T-helper 17 cell (primary cell): Measurements from ENCODE around the gene GPHA2. TPM values are rescaled to one million over a fixed set of nuclear protein-coding genes. Genes with fewer than 3 reads are reported as not detected.

ENCODE experiments used
- ATAC-seq: fragments of 150-1000 bp; cut with Tn5 transposase; 2 replicates; pipeline ENCODE4 v1.10.0; 2021; ENCODE audit warnings: mild to moderate bottlenecking, moderate library complexity
- DNase-seq, 3 donors: peaks; one replicate each; pipeline versions ENCODE4 v3.0.0 to v3.0.0-alpha.2; 2020 to 2021
- H3K9me3 ChIP-seq: one replicate; pipeline ENCODE4 v1.7.0; 2013; ENCODE audit warnings: low read length, mild to moderate bottlenecking; ENCODE audit not compliant: control insufficient read depth, poor library complexity, severe bottlenecking
- H3K27ac Mint-ChIP-seq: one replicate; pipeline ENCODE4 v1.8.0; 2022; ENCODE audit warnings: mild to moderate bottlenecking, moderate library complexity, mixed read lengths
- H3K27me3 Mint-ChIP-seq: one replicate; pipeline ENCODE4 v1.8.0; 2022; ENCODE audit warnings: mixed read lengths
- H3K36me3 Mint-ChIP-seq: one replicate; pipeline ENCODE4 v1.8.0; 2022; ENCODE audit warnings: low read depth, mixed read lengths
- H3K4me1 Mint-ChIP-seq: one replicate; pipeline ENCODE4 v1.8.0; 2022; ENCODE audit warnings: mild to moderate bottlenecking, mixed read lengths
- H3K4me3 Mint-ChIP-seq: one replicate; pipeline ENCODE4 v1.8.0; 2022; ENCODE audit warnings: mild to moderate bottlenecking, moderate library complexity, mixed read lengths
- total RNA-seq, 4 donors: library from RNA in 2 of 4; stranded (reverse) in 2 of 4; gene quantifications; one replicate each; pipeline ENCODE4 v1.2.3 and lab custom pipeline; 2022 to 2026

GPHA2 gene
- total RNA-seq, 2 donors from 2014 or later: not detected

GRCh38 chr11:64924910-64925284, 10.8 kb downstream of the GPHA2 start:
- H3K9me3 ChIP-seq: no peaks in the 10 kb centered on the region
- peak overlapping the region; percentile 97 for H3K27ac Mint-ChIP-seq
- H3K27me3 Mint-ChIP-seq: no peaks in the 10 kb centered on the region
- DNase-seq: no peak
- no peak for ATAC-seq
- H3K4me1 Mint-ChIP-seq: peaks cover 15% of the 10 kb centered on the region
- peak overlapping the region; percentile 97 for H3K4me3 Mint-ChIP-seq
- no peaks in the 10 kb centered on the region for H3K36me3 Mint-ChIP-seq

- Mint-ChIP-seq H3K4me1 (peaks cover 15% of the 10 kb centered on the region), H3K36me3 (no peaks in the 10 kb centered on the region), H3K4me3 (peak within 1 kb of the TSS; percentile 97), H3K27ac (peak within 1 kb of the TSS; percentile 97), H3K27me3 (no peaks in the 10 kb centered on the region)
- no peaks in the 10 kb centered on the region for H3K9me3 ChIP-seq
- DNase-seq (peak; percentile 85 to 89 (median 86)), ATAC-seq (peak; percentile 94)
These were observed 11.5 kb downstream of the GPHA2 start, which contains the start of gene PPP2R5B for GRCh38 chr11:64923944-64924909. Gene PPP2R5B, plus strand, starts transcription at chr11:64924689. Its CDS starts 1,046 bp downstream, at chr11:64925735.

GRCh38 chr11:64923151-64923661, 12.5 kb downstream of the GPHA2 start:
- no peaks in the 10 kb centered on the region for H3K27me3 Mint-ChIP-seq
- H3K4me1 Mint-ChIP-seq: peaks cover 15% of the 10 kb centered on the region
- no peak for DNase-seq
- ATAC-seq: no peak
- H3K4me3 Mint-ChIP-seq: no peak overlapping the region
- H3K36me3 Mint-ChIP-seq: no peaks in the 10 kb centered on the region
- peak overlapping the region; percentile 97 for H3K27ac Mint-ChIP-seq
- no peaks in the 10 kb centered on the region for H3K9me3 ChIP-seq

- Mint-ChIP-seq H3K36me3 (no peaks in the 10 kb centered on the region), H3K4me1 (peaks cover 25% of the 10 kb centered on the region), H3K4me3 (no peak overlapping the region), H3K27me3 (no peaks in the 10 kb centered on the region), H3K27ac (no peak overlapping the region)
- DNase-seq: no peak
- H3K9me3 ChIP-seq: no peaks in the 10 kb centered on the region
- no peak for ATAC-seq
These were observed 14.3 kb downstream of the GPHA2 start for GRCh38 chr11:64921384-64921783.

- DNase-seq: no peak
- H3K4me3 Mint-ChIP-seq: no peak overlapping the region
- no peaks in the 10 kb centered on the region for H3K27me3 Mint-ChIP-seq
- no peak overlapping the region for H3K27ac Mint-ChIP-seq
- peaks cover 27% of the 10 kb centered on the region for H3K4me1 Mint-ChIP-seq
- no peaks in the 10 kb centered on the region for H3K36me3 Mint-ChIP-seq
- no peaks in the 10 kb centered on the region for H3K9me3 ChIP-seq
- no peak for ATAC-seq
These were observed 15.6 kb downstream of the GPHA2 start for GRCh38 chr11:64920124-64920523.

GRCh38 chr11:64919627-64920026, 16.1 kb downstream of the GPHA2 start:
- H3K4me3 Mint-ChIP-seq: no peak overlapping the region

GRCh38 chr11:64918017-64918416, 17.7 kb downstream of the GPHA2 start:
- H3K4me1 Mint-ChIP-seq: peaks cover 19% of the 10 kb centered on the region
- ATAC-seq (no peak), DNase-seq (no peak)
- peaks cover 2% of the 10 kb centered on the region for H3K36me3 Mint-ChIP-seq
- peak overlapping the region; percentile 93 for H3K4me3 Mint-ChIP-seq
- H3K27me3 Mint-ChIP-seq: no peaks in the 10 kb centered on the region
- H3K9me3 ChIP-seq: no peaks in the 10 kb centered on the region
- peak overlapping the region; percentile 92 for H3K27ac Mint-ChIP-seq

More at GRCh38 chr11:64919627-64920026, 16.1 kb downstream of the GPHA2 start:
- Mint-ChIP-seq H3K27me3 (no peaks in the 10 kb centered on the region), H3K4me1 (peaks cover 24% of the 10 kb centered on the region), H3K27ac (no peak overlapping the region), H3K36me3 (no peaks in the 10 kb centered on the region)
- ATAC-seq (no peak), DNase-seq (no peak)
- no peaks in the 10 kb centered on the region for H3K9me3 ChIP-seq

GRCh38 chr11:64917663-64917995, 18.1 kb downstream of the GPHA2 start:
- no peaks in the 10 kb centered on the region for H3K27me3 Mint-ChIP-seq
- peak overlapping the region; percentile 93 for H3K4me3 Mint-ChIP-seq
- peak overlapping the region; percentile 92 for H3K27ac Mint-ChIP-seq
- ATAC-seq (no peak), DNase-seq (no peak)
- H3K4me1 Mint-ChIP-seq: peaks cover 19% of the 10 kb centered on the region
- peaks cover 2% of the 10 kb centered on the region for H3K36me3 Mint-ChIP-seq
- H3K9me3 ChIP-seq: no peaks in the 10 kb centered on the region

- H3K27ac Mint-ChIP-seq: peak within 1 kb of the TSS; percentile 92
- peaks cover 2% of the 10 kb centered on the region for H3K36me3 Mint-ChIP-seq
- H3K4me3 Mint-ChIP-seq: peak within 1 kb of the TSS; percentile 93
- ATAC-seq (peak; percentile 96), DNase-seq (peak; percentile 96 to 99 (median 97))
- H3K9me3 ChIP-seq: no peaks in the 10 kb centered on the region
- H3K4me1 Mint-ChIP-seq: peaks cover 19% of the 10 kb centered on the region
- no peaks in the 10 kb centered on the region for H3K27me3 Mint-ChIP-seq
These were observed 18.7 kb downstream of the GPHA2 start, which contains the start of gene ATG2A for GRCh38 chr11:64916775-64917662. Gene ATG2A, minus strand, starts transcription at chr11:64917209. Its CDS starts 74 bp downstream, at chr11:64917135.

GRCh38 chr11:64916040-64916774, 19.5 kb downstream of the GPHA2 start:
- ATAC-seq (peak; percentile 14), DNase-seq (peak in 1 of 3 donors; percentile 25)
- H3K9me3 ChIP-seq: no peaks in the 10 kb centered on the region

GRCh38 chr11:64915376-64915887, 20.3 kb downstream of the GPHA2 start:
- peaks cover 21% of the 10 kb centered on the region for H3K4me1 Mint-ChIP-seq
- peak overlapping the region; percentile 92 for H3K27ac Mint-ChIP-seq
- peaks cover 7% of the 10 kb centered on the region for H3K36me3 Mint-ChIP-seq
- H3K27me3 Mint-ChIP-seq: no peaks in the 10 kb centered on the region
- H3K4me3 Mint-ChIP-seq: peak overlapping the region; percentile 93
- H3K9me3 ChIP-seq: no peaks in the 10 kb centered on the region
- no peak for ATAC-seq
- no peak for DNase-seq

More at GRCh38 chr11:64916040-64916774, 19.5 kb downstream of the GPHA2 start:
- Mint-ChIP-seq H3K36me3 (peaks cover 7% of the 10 kb centered on the region), H3K4me3 (peak overlapping the region; percentile 93), H3K4me1 (peaks cover 21% of the 10 kb centered on the region), H3K27ac (peak overlapping the region; percentile 92), H3K27me3 (no peaks in the 10 kb centered on the region)

- H3K27me3 Mint-ChIP-seq: no peaks in the 10 kb centered on the region
- peak overlapping the region; percentile 34 for H3K27ac Mint-ChIP-seq
These were observed 21.6 kb downstream of the GPHA2 start for GRCh38 chr11:64914123-64914522.

More at GRCh38 chr11:64914123-64914522, 21.6 kb downstream of the GPHA2 start:
- Mint-ChIP-seq H3K4me1 (peaks cover 21% of the 10 kb centered on the region), H3K36me3 (peaks cover 9% of the 10 kb centered on the region), H3K4me3 (no peak overlapping the region)
- no peaks in the 10 kb centered on the region for H3K9me3 ChIP-seq
- ATAC-seq: no peak
- no peak for DNase-seq
